Loucy (cell line): Measurements from ENCODE around the gene ATG2A.

Source experiments
- CTCF ChIP-seq: fragments of 200-600 bp; sonication (generic); conservative IDR thresholded peaks from 2 replicates; pipeline ENCODE4 v1.5.1; 2014; ENCODE audit warnings: mild to moderate bottlenecking, antibody characterized with exemption, low read length
- EZH2phosphoT487 ChIP-seq: fragments of 200-600 bp; IDR thresholded peaks from 2 replicates; pipeline ENCODE4 v1.6.1; 2018; ENCODE audit warnings: antibody characterized with exemption, mild to moderate bottlenecking, moderate library complexity, borderline replicate concordance

GRCh38 chr11:64878223-64878493 lies 38.9 kb downstream of the ATG2A start:
- TF ChIP-seq CTCF (no peak), EZH2phosphoT487 (no peak)
